Neural cell (in vitro differentiated cells): Measurements from ENCODE around the gene MMP15. TPM values are rescaled to one million over a fixed set of nuclear protein-coding genes. Genes with fewer than 3 reads are reported as not detected.

ENCODE experiments used
- H2AFZ ChIP-seq: fragments of 200-600, 300-800 bp; sonication (generic), shearing (Covaris generic); 2 replicates; pipeline ENCODE4 v1.6.0; 2014; ENCODE audit warnings: low read depth, mild to moderate bottlenecking, antibody characterized with exemption, low read length, moderate library complexity
- H3F3A ChIP-seq: fragments of 200-600 bp; shearing (Covaris generic); 2 replicates; pipeline ENCODE4 v1.6.1; 2016; ENCODE audit warnings: mild to moderate bottlenecking, moderate library complexity, mixed read lengths, antibody characterized with exemption, low read length; ENCODE audit not compliant: insufficient read depth, poor library complexity, severe bottlenecking
- H3K27ac ChIP-seq: fragments of 200-600, 300-800 bp; sonication (generic), shearing (Covaris generic); 2 replicates; pipeline ENCODE4 v1.5.1; 2014; ENCODE audit warnings: mild to moderate bottlenecking, low read length, moderate library complexity
- H3K27me3 ChIP-seq: fragments of 300-800, 200-600 bp; sonication (generic), shearing (Covaris generic); 2 replicates; pipeline ENCODE4 v1.6.0; 2014; ENCODE audit warnings: mild to moderate bottlenecking, low read depth, low read length, moderate library complexity; ENCODE audit not compliant: insufficient read depth
- H3K36me3 ChIP-seq: fragments of 300-800, 200-600 bp; sonication (generic), shearing (Covaris generic); 2 replicates; pipeline ENCODE4 v1.5.1; 2014; ENCODE audit warnings: mild to moderate bottlenecking, antibody characterized with exemption, low read length, moderate library complexity; ENCODE audit not compliant: insufficient read depth
- H3K4me2 ChIP-seq: fragments of 300-800, 200-600 bp; sonication (generic), shearing (Covaris generic); 2 replicates; pipeline ENCODE4 v1.6.0; 2014; ENCODE audit warnings: mild to moderate bottlenecking, low read length
- H3K4me3 ChIP-seq: fragments of 300-800, 200-600 bp; sonication (generic), shearing (Covaris generic); 2 replicates; pipeline ENCODE4 v1.5.1; 2014; ENCODE audit warnings: mild to moderate bottlenecking, low read length, moderate library complexity
- H3K79me2 ChIP-seq: fragments of 200-600 bp; shearing (Covaris generic); replicated peaks from 2 replicates; pipeline ENCODE4 v1.6.0; 2014; ENCODE audit warnings: mild to moderate bottlenecking, low read length, moderate library complexity; ENCODE audit not compliant: insufficient read depth
- H3K9ac ChIP-seq: fragments of 300-800, 200-600 bp; sonication (generic), shearing (Covaris generic); 2 replicates; pipeline ENCODE4 v1.6.1; 2016; ENCODE audit warnings: mild to moderate bottlenecking, low read length, mixed read lengths
- H3K9me2 ChIP-seq: fragments of 200-600 bp; shearing (Covaris generic); 2 replicates; pipeline ENCODE4 v1.6.1; 2016; ENCODE audit warnings: mild to moderate bottlenecking, low read length, mixed read lengths; ENCODE audit not compliant: insufficient read depth
- H3K9me3 ChIP-seq: fragments of 200-600, 300-800 bp; sonication (generic), shearing (Covaris generic); 2 replicates; pipeline ENCODE4 v1.6.1; 2016; ENCODE audit warnings: mild to moderate bottlenecking, mixed run types, low read length, moderate library complexity, mixed read lengths
- H4K20me1 ChIP-seq: fragments of 200-600 bp; shearing (Covaris generic); 2 replicates; pipeline ENCODE4 v1.6.1; 2016; ENCODE audit warnings: mild to moderate bottlenecking, mixed run types; ENCODE audit not compliant: insufficient read depth
- CTCF ChIP-seq: fragments of 450-650 bp; IDR thresholded peaks from 2 replicates; pipeline ENCODE4 v1.5.1; 2014; ENCODE audit warnings: antibody characterized with exemption, mild to moderate bottlenecking, moderate library complexity; ENCODE audit not compliant: poor library complexity, severe bottlenecking
- EP300 ChIP-seq: fragments of 450-650 bp; conservative IDR thresholded peaks from 2 replicates; pipeline ENCODE4 v1.6.1; 2014; ENCODE audit warnings: antibody characterized with exemption, mild to moderate bottlenecking, moderate library complexity; ENCODE audit not compliant: poor library complexity, severe bottlenecking
- EZH2 ChIP-seq: fragments of 200-600, 300-800 bp; shearing (Covaris generic), sonication (generic); IDR thresholded peaks from 2 replicates; pipeline ENCODE4 v1.6.1; 2014; ENCODE audit warnings: antibody characterized with exemption, low read length, borderline replicate concordance, mild to moderate bottlenecking; ENCODE audit not compliant: insufficient read depth, poor library complexity, severe bottlenecking
- MXI1 ChIP-seq: fragments of 450-650 bp; conservative IDR thresholded peaks from 2 replicates; pipeline ENCODE4 v1.6.1; 2014; ENCODE audit warnings: antibody characterized with exemption, mild to moderate bottlenecking; ENCODE audit not compliant: poor library complexity, severe bottlenecking
- POLR2AphosphoS5 ChIP-seq: IDR thresholded peaks from 2 replicates; pipeline ENCODE4 v1.6.1; 2012
- RAD21 ChIP-seq: fragments of 450-650 bp; conservative IDR thresholded peaks from 2 replicates; pipeline ENCODE4 v1.6.1; 2014; ENCODE audit warnings: antibody characterized with exemption, mild to moderate bottlenecking, moderate library complexity
- REST ChIP-seq: IDR thresholded peaks from 2 replicates; pipeline ENCODE4 v1.6.1; 2012; ENCODE audit warnings: borderline replicate concordance
- SMC3 ChIP-seq: fragments of 450-650 bp; conservative IDR thresholded peaks from 2 replicates; pipeline ENCODE4 v1.6.1; 2014; ENCODE audit warnings: antibody characterized with exemption, mild to moderate bottlenecking, moderate library complexity; ENCODE audit not compliant: poor library complexity
- TAF1 ChIP-seq: IDR thresholded peaks from 2 replicates; pipeline ENCODE4 v1.6.1; 2012; ENCODE audit warnings: low read depth
- polyA plus RNA-seq: library from polyadenylated mRNA; depleted of rRNA; stranded (reverse); fragments of >200 nt; gene quantifications from 2 replicates; pipeline ENCODE4 v1.2.3, GENCODE V29; 2014

Gene MMP15
- polyA plus RNA-seq, 1 donor from 2014 or later, result 18.5 TPM

GRCh38 chr16:57997176-57997527 lies 28.4 kb upstream of the MMP15 start:
- Histone ChIP-seq H3K27ac (no peak overlapping the region), H3K9me3 (no peaks in the 10 kb centered on the region), H3K4me2 (no peak overlapping the region), H3K9me2 (no peaks in the 10 kb centered on the region), H3K4me3 (no peak overlapping the region), H2AFZ (no peak overlapping the region), H3K9ac (no peak overlapping the region), H3K79me2 (peaks cover 10% of the 10 kb centered on the region), H3K36me3 (no peaks in the 10 kb centered on the region), H4K20me1 (no peaks in the 10 kb centered on the region), H3K27me3 (no peaks in the 10 kb centered on the region), H3F3A (no peaks in the 10 kb centered on the region)
- TF ChIP-seq RAD21 (no peak), EP300 (no peak), EZH2 (no peak), POLR2AphosphoS5 (no peak), TAF1 (no peak), MXI1 (no peak), REST (no peak), SMC3 (no peak), CTCF (no peak)

DNA sequence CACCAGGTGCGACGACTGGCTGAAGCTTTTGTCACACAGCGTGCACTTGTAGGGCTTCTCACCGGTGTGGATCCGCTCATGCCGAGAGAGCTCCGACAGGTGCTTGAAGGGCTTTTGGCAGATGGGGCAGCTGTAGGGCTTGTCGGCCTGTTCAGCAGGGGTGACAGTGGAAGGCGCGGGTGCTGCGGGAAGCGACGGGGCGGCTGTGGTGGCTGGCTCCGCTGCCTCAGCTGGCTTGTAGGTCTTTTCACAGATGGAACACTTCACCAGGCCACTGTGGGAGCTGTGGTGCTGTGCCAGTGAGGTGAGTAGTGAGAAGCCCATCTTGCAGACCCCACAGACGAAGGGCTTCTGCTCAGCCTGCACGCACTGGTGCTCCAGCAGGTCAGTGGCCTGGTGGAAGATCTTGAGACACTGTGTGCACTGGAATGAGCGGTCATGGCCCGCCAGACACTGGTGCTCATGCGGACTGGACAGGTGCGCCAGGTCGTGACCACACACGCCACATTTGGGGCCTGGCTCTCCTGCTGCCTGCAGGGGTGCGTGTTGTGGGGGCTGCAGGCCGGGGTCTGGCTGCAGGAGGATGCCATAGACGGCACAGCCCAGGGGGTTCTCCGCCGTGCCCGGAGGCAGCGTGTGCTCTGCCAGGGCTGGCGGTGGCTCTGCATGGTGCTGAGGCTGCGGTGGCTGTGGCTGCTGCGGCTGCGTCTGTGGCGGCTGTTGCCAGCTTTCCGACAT lies 27.9 kb upstream of the MMP15 start:
- Histone ChIP-seq H3K9ac (no peak overlapping the region), H3K27ac (no peak overlapping the region), H3F3A (no peaks in the 10 kb centered on the region), H4K20me1 (no peaks in the 10 kb centered on the region), H3K4me3 (no peak overlapping the region), H3K27me3 (no peaks in the 10 kb centered on the region), H2AFZ (no peak overlapping the region), H3K79me2 (peaks cover 10% of the 10 kb centered on the region), H3K9me2 (no peaks in the 10 kb centered on the region), H3K36me3 (no peaks in the 10 kb centered on the region), H3K4me2 (no peak overlapping the region), H3K9me3 (no peaks in the 10 kb centered on the region)
- TF ChIP-seq EZH2 (no peak), REST (no peak), POLR2AphosphoS5 (no peak), TAF1 (no peak), MXI1 (no peak), SMC3 (no peak), RAD21 (no peak), EP300 (no peak), CTCF (no peak)
